Psoas muscle (tissue), 8 donors: ENCODE data around the gene DENND1B. TPM values are rescaled to one million over a fixed set of nuclear protein-coding genes. Genes with fewer than 3 reads are reported as not detected.

ENCODE experiments used
- ATAC-seq, 4 donors: fragments of 200-7000 bp; cut with Tn5 transposase; one replicate each; pipeline ENCODE4 v1.9.1; 2020; ENCODE audit warnings: moderate library complexity in 3 of 4, mild to moderate bottlenecking in 2 of 4
- DNase-seq, 2 donors: peaks; one replicate each; pipeline ENCODE4 v3.0.0-alpha.2; 2020
- H3K27ac ChIP-seq: fragments of 200-600 bp; one replicate; pipeline ENCODE4 v1.8.0; 2022
- H3K27me3 ChIP-seq, 3 donors: fragments of 200-600 bp in 1 of 3; one replicate each; pipeline versions ENCODE4 v1.6.1 to v1.8.0; 2013 to 2022; ENCODE audit warnings: low read length in 2 of 3, mild to moderate bottlenecking in 2 of 3, moderate library complexity in 1 of 3; ENCODE audit not compliant: insufficient read depth in 3 of 3
- H3K36me3 ChIP-seq, 2 donors: fragments of 200-600 bp in 1 of 2; one replicate each; pipeline versions ENCODE4 v1.6.1 to v1.8.0; 2013 to 2022; ENCODE audit warnings: low read depth in 1 of 2, mild to moderate bottlenecking in 1 of 2, moderate library complexity in 1 of 2; ENCODE audit not compliant: insufficient read depth in 1 of 2
- H3K4me1 ChIP-seq: fragments of 200-600 bp; one replicate; pipeline ENCODE4 v1.8.0; 2022
- H3K4me3 ChIP-seq: fragments of 200-600 bp; one replicate; pipeline ENCODE4 v1.8.0; 2022; ENCODE audit warnings: mild to moderate bottlenecking
- H3K9me3 ChIP-seq: fragments of 200-600 bp; one replicate; pipeline ENCODE4 v1.8.0; 2022
- WGBS, 3 donors: extraction: QIAGEN DNeasy Blood & Tissue Kit; methylation state at CpG; one replicate each; pipeline versions ENCODE4 v1.1.6 to v1.1.7; 2013; 5-methylcytosine and 5-hydroxymethylcytosine counted together
- intact Hi-C, 2 donors: fragments of 100-400 bp; cut with DNase I; formaldehyde crosslinking; loops; one replicate each; pipeline versions ENCODE4 v1.11.0 to v1.14.2; 2022
- polyA plus RNA-seq, 3 donors: library from polyadenylated mRNA; stranded (reverse); fragments of 200-250 nt; gene quantifications; one replicate each; pipeline ENCODE4 v1.2.3, GENCODE V29; 2013
- total RNA-seq, 4 donors: library from RNA; stranded (reverse); fragmentation: NEBNext Ultra II Directional in 2 of 4; extraction: Animal tissue kit (Norgen Biotek cat#: 25700) in 2 of 4; gene quantifications; one replicate each; pipeline versions ENCODE4 v1.2.1 to v1.2.4, GENCODE V29; 2021 to 2023
- TF ChIP-seq, protein P1 (sequence below): fragments of 200-600 bp; IDR thresholded peaks from one replicate; pipeline ENCODE4 v1.8.0; 2022; ENCODE audit warnings: antibody characterized with exemption
- donor health status: healthy with polysubstance abuse.
- donor health status: DM: no; HTN: no; CAD: no; lungs with moderate emphysema.
- donor health status: Bipolar disorder and iron deficiency.
- donor health status: healthy.
- donor health status: DM: yes; HTN: yes; CAD: no.
- donor health status: DM: no; HTN: no; CAD: no.
- donor health status: DM: no; HTN: no; CAD: no.
- donor health status: DM: yes; HTN: yes; CAD: no.

The DENND1B gene
- total and polyA plus RNA-seq, 7 donors: 1.4 to 11.5 (median 6.2) TPM

DNA sequence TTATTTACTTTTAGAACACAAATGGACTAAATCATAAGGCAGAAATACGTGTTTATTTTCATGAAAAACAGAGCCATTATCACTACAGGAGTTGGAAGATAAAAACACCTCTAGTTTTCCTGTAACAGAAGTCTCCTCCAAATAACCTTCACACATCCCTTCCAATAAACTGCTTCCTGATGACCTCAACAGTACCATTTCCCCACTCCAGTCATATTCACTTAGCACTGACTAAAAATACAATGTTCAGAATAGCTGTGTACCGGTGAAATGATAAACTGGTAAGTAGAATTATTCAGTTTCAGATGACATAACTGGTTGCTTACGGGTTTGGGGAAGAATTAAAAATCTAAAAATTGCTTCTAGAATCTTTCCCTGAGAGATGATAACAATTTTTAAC lies 137.9 kb downstream of the DENND1B start:
- DNase-seq (no peak), ATAC-seq (no peak)
- H3K27ac ChIP-seq: no peak overlapping the region
- intact Hi-C loops: no loop called here
- WGBS, 3 donors: 66 to 75% (median 66%) methylated on average over 3 of the region's 3 CpGs
- no peaks in the 10 kb centered on the region for H3K9me3 ChIP-seq
- no peaks in the 10 kb centered on the region for H3K27me3 ChIP-seq
- peaks cover 0 to 18% of the 10 kb centered on the region in 2 donors for H3K36me3 ChIP-seq
- H3K4me3 ChIP-seq: no peak overlapping the region
- no peaks in the 10 kb centered on the region for H3K4me1 ChIP-seq
- TF ChIP-seq, protein P1, sequence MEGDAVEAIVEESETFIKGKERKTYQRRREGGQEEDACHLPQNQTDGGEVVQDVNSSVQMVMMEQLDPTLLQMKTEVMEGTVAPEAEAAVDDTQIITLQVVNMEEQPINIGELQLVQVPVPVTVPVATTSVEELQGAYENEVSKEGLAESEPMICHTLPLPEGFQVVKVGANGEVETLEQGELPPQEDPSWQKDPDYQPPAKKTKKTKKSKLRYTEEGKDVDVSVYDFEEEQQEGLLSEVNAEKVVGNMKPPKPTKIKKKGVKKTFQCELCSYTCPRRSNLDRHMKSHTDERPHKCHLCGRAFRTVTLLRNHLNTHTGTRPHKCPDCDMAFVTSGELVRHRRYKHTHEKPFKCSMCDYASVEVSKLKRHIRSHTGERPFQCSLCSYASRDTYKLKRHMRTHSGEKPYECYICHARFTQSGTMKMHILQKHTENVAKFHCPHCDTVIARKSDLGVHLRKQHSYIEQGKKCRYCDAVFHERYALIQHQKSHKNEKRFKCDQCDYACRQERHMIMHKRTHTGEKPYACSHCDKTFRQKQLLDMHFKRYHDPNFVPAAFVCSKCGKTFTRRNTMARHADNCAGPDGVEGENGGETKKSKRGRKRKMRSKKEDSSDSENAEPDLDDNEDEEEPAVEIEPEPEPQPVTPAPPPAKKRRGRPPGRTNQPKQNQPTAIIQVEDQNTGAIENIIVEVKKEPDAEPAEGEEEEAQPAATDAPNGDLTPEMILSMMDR: no peak

DNA sequence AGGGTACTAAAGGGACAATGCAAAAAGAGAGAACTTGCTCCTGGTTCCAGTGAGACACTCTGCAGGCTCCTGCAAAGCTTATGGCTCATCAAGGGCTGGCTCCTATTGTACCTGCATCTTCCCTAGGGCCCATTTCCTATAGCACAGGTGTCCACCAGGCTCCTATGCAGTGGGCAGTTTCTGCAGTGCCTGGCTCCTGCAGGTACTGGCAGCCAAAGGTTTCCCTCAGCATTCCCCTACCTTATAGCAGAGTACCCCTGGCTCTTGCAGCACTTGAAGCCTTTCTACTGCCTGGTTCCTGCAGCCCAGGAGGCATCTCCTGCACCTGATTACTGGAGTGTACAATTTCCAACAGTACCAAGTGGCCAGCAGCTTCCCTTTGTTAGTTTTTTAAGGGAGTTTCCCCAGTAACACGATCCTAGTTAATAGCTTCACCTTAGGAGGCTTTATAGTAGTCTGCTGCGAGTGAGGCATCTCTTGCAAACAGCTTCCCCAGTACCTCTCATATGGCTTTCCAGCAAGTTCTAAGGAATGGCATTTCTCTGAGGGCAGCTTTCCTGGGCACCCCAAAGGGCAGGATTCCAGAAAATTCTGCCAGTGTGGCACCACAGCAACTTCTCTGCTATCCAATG lies 141.7 kb downstream of the DENND1B start:
- ATAC-seq (no peak), DNase-seq (no peak)
- 52 to 62% (median 60%) methylated on average over 2 of the region's 2 CpGs for WGBS, 3 donors
- no peaks in the 10 kb centered on the region for H3K4me1 ChIP-seq
- no peaks in the 10 kb centered on the region for H3K36me3 ChIP-seq
- H3K4me3 ChIP-seq: no peak overlapping the region
- TF ChIP-seq, protein P1: no peak
- intact Hi-C loops: no loop called here
- H3K27me3 ChIP-seq: no peaks in the 10 kb centered on the region
- no peak overlapping the region for H3K27ac ChIP-seq
- no peaks in the 10 kb centered on the region for H3K9me3 ChIP-seq

DNA sequence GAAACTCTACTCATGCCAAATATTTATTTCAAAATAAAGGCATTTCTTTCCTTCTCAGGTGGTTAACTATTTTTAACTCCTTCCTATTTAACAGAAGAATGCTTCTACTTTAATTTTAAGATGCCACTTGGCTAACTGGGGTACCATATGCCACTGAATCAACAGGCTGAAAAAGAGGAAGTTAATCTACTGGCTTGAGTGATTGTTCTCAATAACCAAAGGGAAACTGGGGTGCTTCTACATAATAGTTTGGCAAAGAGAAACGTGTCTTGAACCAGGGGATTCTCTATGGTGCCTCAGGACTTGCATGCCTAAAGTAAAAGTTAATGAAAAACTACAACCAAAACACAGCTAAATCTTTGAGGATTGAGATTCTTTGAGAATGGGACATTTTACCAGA lies 142.6 kb downstream of the DENND1B start:
- TF ChIP-seq, protein P1: no peak
- no peaks in the 10 kb centered on the region for H3K4me1 ChIP-seq
- no peak overlapping the region for H3K4me3 ChIP-seq
- ATAC-seq: no peak
- H3K36me3 ChIP-seq: no peaks in the 10 kb centered on the region
- intact Hi-C loops: no loop called here
- H3K9me3 ChIP-seq: no peaks in the 10 kb centered on the region
- DNase-seq: no peak
- no peaks in the 10 kb centered on the region for H3K27me3 ChIP-seq
- 62 to 74% (median 68%) methylated on average over 1 of the region's 1 CpG for WGBS, 3 donors
- no peak overlapping the region for H3K27ac ChIP-seq

DNA sequence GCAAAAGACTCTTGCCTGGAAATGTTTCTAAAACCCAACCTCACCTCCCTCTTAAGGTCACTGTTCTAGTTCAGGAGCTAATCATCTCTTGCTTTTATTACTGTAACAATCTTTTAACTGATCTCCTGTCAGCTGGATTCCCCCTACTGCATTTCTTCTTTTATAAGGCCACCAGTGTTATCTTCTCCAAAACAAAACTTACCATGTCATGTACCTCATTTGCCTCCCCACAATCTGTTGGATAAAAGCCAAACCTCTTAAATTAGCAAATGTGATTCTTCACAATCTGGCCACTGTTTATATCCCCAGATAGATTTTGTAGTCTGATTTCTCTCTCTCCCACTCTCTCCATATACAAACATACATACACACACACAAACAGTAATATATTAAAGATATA lies 143.3 kb downstream of the DENND1B start:
- ATAC-seq (no peak), DNase-seq (no peak)
- H3K36me3 ChIP-seq: no peaks in the 10 kb centered on the region
- TF ChIP-seq, protein P1: no peak
- no peaks in the 10 kb centered on the region for H3K9me3 ChIP-seq
- intact Hi-C loops: no loop called here
- H3K4me3 ChIP-seq: no peak overlapping the region
- no peaks in the 10 kb centered on the region for H3K4me1 ChIP-seq
- no peaks in the 10 kb centered on the region for H3K27me3 ChIP-seq
- H3K27ac ChIP-seq: no peak overlapping the region

DNA sequence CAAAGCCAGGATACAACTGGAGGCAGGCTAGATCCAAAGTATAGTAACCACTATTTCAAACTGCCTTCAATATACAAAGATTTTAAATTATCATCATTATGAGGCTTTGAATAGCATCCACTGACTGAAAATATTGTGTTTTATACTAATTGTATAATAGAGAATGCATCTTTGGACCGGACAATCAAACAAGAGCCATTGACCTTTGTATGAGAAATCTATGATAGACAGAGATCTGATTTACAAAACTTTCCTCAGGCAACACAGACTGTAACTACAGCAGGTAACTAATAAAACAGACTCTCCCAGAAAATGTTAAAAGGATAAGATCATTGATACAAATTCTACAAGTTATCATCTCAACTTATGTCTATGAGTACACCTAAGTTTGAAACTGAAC lies 152.9 kb downstream of the DENND1B start:
- Histone ChIP-seq H3K4me1 (peaks cover 18% of the 10 kb centered on the region), H3K4me3 (no peak overlapping the region), H3K27ac (no peak overlapping the region), H3K9me3 (no peaks in the 10 kb centered on the region), H3K36me3 (no peaks in the 10 kb centered on the region), H3K27me3 (no peaks in the 10 kb centered on the region)
- ATAC-seq: no peak
- intact Hi-C loops: no loop called here
- DNase-seq: no peak
- WGBS, 3 donors: 94 to 97% (median 96%) methylated on average over 1 of the region's 1 CpG
- TF ChIP-seq, protein P1: no peak
